Colon (tissue), 2 donors: ENCODE results near the gene RAPGEF3.

Experiments used
- FAIRE-seq: peaks from 2 replicates; lab custom pipeline; 2012; peaks lifted over from hg19 to GRCh38; lab: Jason Lieb, UNC
- donor health status: control.
- donor health status: control.

Gene RAPGEF3

GRCh38 chr12:47718531-47718930, 40.1 kb downstream of the RAPGEF3 start:
- FAIRE-seq, result no peak

GRCh38 chr12:47717443-47718193, 41.1 kb downstream of the RAPGEF3 start:
- no peak for FAIRE-seq

GRCh38 chr12:47717046-47717442, 41.6 kb downstream of the RAPGEF3 start:
- FAIRE-seq, result no peak

- no peak for FAIRE-seq
Observed at GRCh38 chr12:47715877-47716548, 42.7 kb downstream of the RAPGEF3 start.

- FAIRE-seq, result no peak
Observed at GRCh38 chr12:47715393-47715876, 43.2 kb downstream of the RAPGEF3 start.

GRCh38 chr12:47714826-47715386, 43.8 kb downstream of the RAPGEF3 start:
- no peak for FAIRE-seq

- FAIRE-seq, result no peak
Observed at GRCh38 chr12:47712171-47712570, 46.5 kb downstream of the RAPGEF3 start.

GRCh38 chr12:47711448-47711847, 47.2 kb downstream of the RAPGEF3 start:
- no peak for FAIRE-seq

GRCh38 chr12:47710278-47710677, 48.4 kb downstream of the RAPGEF3 start:
- no peak for FAIRE-seq

- no peak for FAIRE-seq
Observed at GRCh38 chr12:47709671-47710070, 49.0 kb downstream of the RAPGEF3 start.

- no peak for FAIRE-seq
Observed at GRCh38 chr12:47709237-47709636, 49.4 kb downstream of the RAPGEF3 start.

- FAIRE-seq, result no peak
Observed at GRCh38 chr12:47707905-47708543, 50.7 kb downstream of the RAPGEF3 start.

GRCh38 chr12:47707355-47707754, 51.3 kb downstream of the RAPGEF3 start:
- no peak for FAIRE-seq

GRCh38 chr12:47705566-47706425, 52.9 kb downstream of the RAPGEF3 start, which contains the start of gene RPAP3:
Gene RPAP3 (minus strand): TSS chr12:47706030. CDS start chr12:47702840, 3,190 bp downstream.
- FAIRE-seq, result peak; percentile 31

GRCh38 chr12:47705229-47705565, 53.5 kb downstream of the RAPGEF3 start:
- no peak for FAIRE-seq

- FAIRE-seq, result no peak
Observed at GRCh38 chr12:47704719-47705118, 54.0 kb downstream of the RAPGEF3 start.

GRCh38 chr12:47700263-47700662, 58.4 kb downstream of the RAPGEF3 start:
- no peak for FAIRE-seq

GRCh38 chr12:47698631-47699030, 60.0 kb downstream of the RAPGEF3 start:
- no peak for FAIRE-seq

- FAIRE-seq, result no peak
Observed at GRCh38 chr12:47698055-47698454, 60.6 kb downstream of the RAPGEF3 start.

GRCh38 chr12:47689215-47689614, 69.5 kb downstream of the RAPGEF3 start:
- no peak for FAIRE-seq

GRCh38 chr12:47687636-47688035, 71.0 kb downstream of the RAPGEF3 start:
- FAIRE-seq, result no peak
